MM.1S (cell line): ENCODE results near the gene STK26.

ENCODE experiments used
- EZH2 ChIP-seq: fragments of 300-600 bp; sonication (generic); optimal IDR thresholded peaks from 2 replicates; pipeline ENCODE3; 2017; ENCODE audit warnings: low read depth, mild to moderate bottlenecking, antibody characterized with exemption, low read length, mixed read lengths
- EZH2phosphoT487 ChIP-seq: fragments of 300-600 bp; sonication (generic); IDR thresholded peaks from 2 replicates; pipeline ENCODE4 v1.6.1; 2018; ENCODE audit warnings: antibody characterized with exemption, low read length
- TF ChIP-seq, protein P1 (sequence below): fragments of 300-600 bp; sonication (generic); IDR thresholded peaks from 2 replicates; pipeline ENCODE4 v1.5.1; 2016; ENCODE audit warnings: antibody characterized with exemption, low read length, mixed read lengths

DNA sequence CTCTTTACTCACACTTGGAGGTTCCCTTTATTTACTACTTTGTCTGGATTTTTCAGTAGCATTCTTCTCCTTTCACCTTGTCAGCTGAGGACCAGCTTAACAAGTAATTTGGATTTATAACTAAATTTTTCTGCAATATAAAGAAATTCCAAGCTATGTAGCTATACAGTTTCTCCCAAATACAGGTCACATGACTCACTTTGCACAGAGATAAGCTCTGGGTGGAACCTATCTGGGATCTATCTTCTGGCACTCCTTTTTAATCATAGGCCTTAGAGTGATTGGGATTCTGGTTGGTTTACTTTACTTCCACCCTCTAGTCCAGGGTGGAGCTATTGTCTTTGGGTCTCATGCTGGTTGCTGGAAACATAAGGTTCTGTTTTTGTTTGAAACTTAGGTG lies 34.9 kb upstream of the STK26 start:
- TF ChIP-seq, protein P1, sequence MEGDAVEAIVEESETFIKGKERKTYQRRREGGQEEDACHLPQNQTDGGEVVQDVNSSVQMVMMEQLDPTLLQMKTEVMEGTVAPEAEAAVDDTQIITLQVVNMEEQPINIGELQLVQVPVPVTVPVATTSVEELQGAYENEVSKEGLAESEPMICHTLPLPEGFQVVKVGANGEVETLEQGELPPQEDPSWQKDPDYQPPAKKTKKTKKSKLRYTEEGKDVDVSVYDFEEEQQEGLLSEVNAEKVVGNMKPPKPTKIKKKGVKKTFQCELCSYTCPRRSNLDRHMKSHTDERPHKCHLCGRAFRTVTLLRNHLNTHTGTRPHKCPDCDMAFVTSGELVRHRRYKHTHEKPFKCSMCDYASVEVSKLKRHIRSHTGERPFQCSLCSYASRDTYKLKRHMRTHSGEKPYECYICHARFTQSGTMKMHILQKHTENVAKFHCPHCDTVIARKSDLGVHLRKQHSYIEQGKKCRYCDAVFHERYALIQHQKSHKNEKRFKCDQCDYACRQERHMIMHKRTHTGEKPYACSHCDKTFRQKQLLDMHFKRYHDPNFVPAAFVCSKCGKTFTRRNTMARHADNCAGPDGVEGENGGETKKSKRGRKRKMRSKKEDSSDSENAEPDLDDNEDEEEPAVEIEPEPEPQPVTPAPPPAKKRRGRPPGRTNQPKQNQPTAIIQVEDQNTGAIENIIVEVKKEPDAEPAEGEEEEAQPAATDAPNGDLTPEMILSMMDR = no peak
- no peak for TF ChIP-seq EZH2
- no peak for TF ChIP-seq EZH2phosphoT487
